ENCODE measurements around the gene ZNF414. TPM values are rescaled to one million over a fixed set of nuclear protein-coding genes. Genes with fewer than 3 reads are reported as not detected.

ZNF414 gene
- total and polyA plus RNA-seq, 7 donors, result 3.6 to 31.0 (median 17.1) TPM

DNA sequence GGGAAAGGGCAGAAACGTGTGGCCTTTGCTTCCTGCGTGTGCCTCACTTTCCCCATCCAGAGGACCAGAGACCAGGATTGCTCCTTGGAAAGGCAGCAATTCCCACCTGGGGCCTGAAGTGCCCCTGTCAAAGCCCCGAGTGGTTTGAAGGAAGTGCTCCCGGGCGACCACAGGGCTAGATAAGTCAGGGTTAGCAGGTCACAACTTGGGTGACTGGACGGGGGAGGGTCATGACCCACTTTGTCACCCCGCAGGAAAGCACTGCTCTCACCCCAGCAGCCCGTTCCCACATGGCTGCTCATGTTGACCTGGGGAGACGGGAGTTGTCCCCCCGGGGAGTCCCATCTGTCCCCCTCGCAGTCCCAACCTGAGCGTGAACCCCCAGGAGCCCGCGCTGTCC is 12.0 kb downstream of the ZNF414 start:
- 74 to 80% methylated on average over 14 of the region's 14 CpGs for WGBS, 2 donors
- Histone ChIP-seq H3K27me3 (no peaks in the 10 kb centered on the region), H3K27ac (no peak overlapping the region), H3K4me3 (peak overlapping the region in 1 of 4 donors; percentile 10), H3K4me1 (peaks cover 0 to 20% (median 11%) of the 10 kb centered on the region in 4 donors), H3K36me3 (no peaks in the 10 kb centered on the region), H3K9me3 (no peaks in the 10 kb centered on the region)
- intact Hi-C loops (cut with DNase I), result no loop called here
- no peak for DNase-seq
- TF ChIP-seq CTCF (IDR thresholded peaks at IDR 0.05), result no peak
- no peak for TF ChIP-seq EP300 (IDR thresholded peaks at IDR 0.05)
- TF ChIP-seq POLR2A (IDR thresholded peaks at IDR 0.05), result no peak
- no peak for TF ChIP-seq POLR2AphosphoS5 (IDR thresholded peaks at IDR 0.05)

DNA sequence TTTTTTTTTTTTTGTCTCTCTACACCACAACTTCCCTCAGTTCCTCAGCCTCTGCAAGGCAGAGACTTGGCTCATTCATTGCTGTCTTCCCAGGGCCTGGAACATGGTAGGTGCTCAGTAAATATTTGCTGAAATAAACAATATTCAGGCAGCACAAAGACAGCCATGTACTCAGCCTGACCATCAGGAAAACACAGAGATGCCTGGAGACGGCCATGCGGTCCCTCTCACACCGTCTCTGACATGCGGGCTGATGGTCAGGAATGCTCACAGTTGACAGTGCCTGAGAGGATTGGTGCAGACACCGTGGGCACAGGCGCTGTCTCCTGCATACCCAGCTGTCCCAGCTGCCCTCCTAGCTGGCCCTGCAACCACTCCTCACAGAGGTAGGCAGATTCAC is 12.5 kb downstream of the ZNF414 start:
- H3K27ac ChIP-seq, result no peak overlapping the region
- TF ChIP-seq POLR2AphosphoS5 (IDR thresholded peaks at IDR 0.05) (no peak), CTCF (IDR thresholded peaks at IDR 0.05) (no peak), POLR2A (IDR thresholded peaks at IDR 0.05) (no peak), EP300 (IDR thresholded peaks at IDR 0.05) (no peak)
- no peaks in the 10 kb centered on the region for H3K36me3 ChIP-seq
- intact Hi-C loops (cut with DNase I), result no loop called here
- H3K9me3 ChIP-seq, result no peaks in the 10 kb centered on the region
- H3K4me3 ChIP-seq, result no peak overlapping the region
- 78 to 81% methylated on average over 6 of the region's 6 CpGs for WGBS, 2 donors
- no peak for DNase-seq
- peaks cover 0 to 16% (median 9%) of the 10 kb centered on the region in 4 donors for H3K4me1 ChIP-seq
- H3K27me3 ChIP-seq, result no peaks in the 10 kb centered on the region

DNA sequence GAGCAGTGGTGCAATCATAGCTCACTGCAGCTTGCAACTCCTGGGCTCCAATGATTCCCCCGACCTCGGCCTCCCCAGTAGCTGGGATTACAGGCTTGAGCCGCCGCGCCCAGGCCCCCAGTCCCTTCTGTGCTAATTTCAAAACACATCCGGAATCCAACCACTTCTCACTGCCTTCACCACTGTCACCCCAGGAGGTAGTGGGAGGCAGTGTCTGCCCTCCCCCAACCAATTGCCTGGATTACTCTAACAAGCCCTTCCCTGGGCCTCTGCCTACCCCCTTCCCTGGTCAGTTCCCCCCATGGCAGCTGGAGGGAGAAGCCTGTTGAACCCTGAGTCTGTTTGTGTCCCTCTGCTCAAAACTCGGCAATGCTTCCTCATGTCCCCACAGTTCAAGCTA is 13.8 kb downstream of the ZNF414 start:
- H3K4me1 ChIP-seq, result peaks cover 0 to 2% (median 0%) of the 10 kb centered on the region in 4 donors
- WGBS, 2 donors, result 41 to 72% methylated on average over 7 of the region's 7 CpGs
- H3K4me3 ChIP-seq, result no peak overlapping the region
- no peaks in the 10 kb centered on the region for H3K9me3 ChIP-seq
- TF ChIP-seq CTCF (IDR thresholded peaks at IDR 0.05), result no peak
- TF ChIP-seq EP300 (IDR thresholded peaks at IDR 0.05), result no peak
- no peak for TF ChIP-seq POLR2AphosphoS5 (IDR thresholded peaks at IDR 0.05)
- no peak for TF ChIP-seq POLR2A (IDR thresholded peaks at IDR 0.05)
- DNase-seq, result no peak
- H3K27ac ChIP-seq, result no peak overlapping the region
- intact Hi-C loops (cut with DNase I), result no loop called here
- H3K36me3 ChIP-seq, result no peaks in the 10 kb centered on the region
- H3K27me3 ChIP-seq, result no peaks in the 10 kb centered on the region

DNA sequence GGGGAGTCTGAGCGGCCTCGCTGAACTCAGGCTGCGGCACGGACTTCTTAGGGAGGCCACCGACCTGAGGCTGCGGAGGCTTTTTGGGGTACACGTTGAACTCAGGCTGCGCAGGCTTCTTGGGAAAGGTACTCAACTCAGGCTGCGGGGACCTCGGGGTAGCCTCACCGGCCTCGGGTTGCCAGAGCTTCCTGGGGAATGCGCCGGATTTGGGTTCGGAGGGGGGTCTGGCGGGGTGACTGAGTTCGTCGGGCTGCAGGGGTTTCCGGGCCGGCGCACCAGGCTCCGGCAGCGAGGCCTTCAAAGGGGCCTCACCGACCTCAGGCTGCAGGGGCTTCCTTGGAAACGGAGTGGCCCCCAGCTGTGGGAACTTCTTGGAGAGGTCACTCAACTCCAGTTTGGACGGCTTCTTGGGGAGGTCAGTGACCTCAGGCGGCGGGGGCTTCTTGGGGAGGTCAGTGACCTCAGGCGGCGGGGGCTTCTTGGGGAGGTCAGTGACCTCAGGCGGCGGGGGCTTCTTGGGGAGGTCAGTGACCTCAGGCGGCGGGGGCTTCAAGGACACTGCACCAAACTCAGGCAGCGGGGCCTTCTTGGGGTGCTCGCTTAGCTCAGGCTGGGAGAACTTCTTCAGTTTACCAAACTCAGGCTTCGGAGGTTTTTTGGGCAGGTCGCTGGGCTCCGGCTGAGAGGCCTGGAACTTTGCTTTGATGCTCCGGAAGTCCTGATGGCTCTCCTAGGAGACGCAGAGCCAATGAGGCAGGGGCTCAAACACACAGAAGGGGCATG is 14.7 kb downstream of the ZNF414 start:
- 86 to 91% methylated on average over 41 of the region's 41 CpGs for WGBS, 2 donors
- intact Hi-C loops (cut with DNase I), result no loop called here

More for the DNA sequence above, 14.7 kb downstream of the ZNF414 start:
- Histone ChIP-seq H3K4me3 (no peak overlapping the region), H3K9me3 (no peaks in the 10 kb centered on the region), H3K4me1 (no peaks in the 10 kb centered on the region), H3K27me3 (no peaks in the 10 kb centered on the region), H3K36me3 (no peaks in the 10 kb centered on the region), H3K27ac (no peak overlapping the region)
- TF ChIP-seq POLR2AphosphoS5 (IDR thresholded peaks at IDR 0.05) (no peak), EP300 (IDR thresholded peaks at IDR 0.05) (no peak), CTCF (IDR thresholded peaks at IDR 0.05) (no peak), POLR2A (IDR thresholded peaks at IDR 0.05) (no peak)
- no peak for DNase-seq
